CD4-positive, alpha-beta T cell (primary cell): ENCODE results near the gene CDT1. TPM values are rescaled to one million over a fixed set of nuclear protein-coding genes. Genes with fewer than 3 reads are reported as not detected.

Source experiments
- ATAC-seq: fragments of 200-7000 bp; cut with Tn5 transposase; one replicate; pipeline ENCODE4 v1.10.0; 2022; ENCODE audit warnings: mild to moderate bottlenecking; ENCODE audit not compliant: poor library complexity
- CTCF ChIA-PET: fragments of 350-600 bp; sonication (Branson Sonifier 250); formaldehyde crosslinking; loops from one replicate; lab custom pipeline; 2021; ENCODE audit warnings: antibody characterized with exemption, inconsistent platforms; lab: Charles Lee
- POLR2A ChIA-PET: fragments of 350-600 bp; sonication (Branson Sonifier 250); formaldehyde crosslinking; loops from one replicate; lab custom pipeline; 2021; ENCODE audit warnings: antibody characterized with exemption, inconsistent platforms; lab: Charles Lee
- DNase-seq, 14 experiments: peaks; one replicate each; pipeline ENCODE4 v3.0.0-alpha.2; 2013 to 2020; ENCODE audit warnings: mixed read lengths in 2 of 14
- H3K27ac ChIP-seq, 2 donors: one replicate each; pipeline versions ENCODE4 v1.5.1 to v1.7.0; 2013; ENCODE audit warnings: low read length in 2 of 2, low read depth in 1 of 2, mild to moderate bottlenecking in 1 of 2
- H3K27me3 ChIP-seq, 2 experiments: 1 replicate in 1 of 2; 2 replicates in 1 of 2; pipeline versions ENCODE4 v1.6.1 to v1.7.0; 2013; ENCODE audit warnings: low read length in 2 of 2, control low read depth in 1 of 2, mild to moderate bottlenecking in 1 of 2, moderate library complexity in 1 of 2; ENCODE audit not compliant: insufficient read depth in 2 of 2, control insufficient read depth in 1 of 2
- H3K36me3 ChIP-seq: one replicate; pipeline ENCODE4 v1.6.1; 2013; ENCODE audit warnings: low read length, control low read depth; ENCODE audit not compliant: insufficient read depth
- H3K4me1 ChIP-seq: one replicate; pipeline ENCODE4 v1.6.1; 2013; ENCODE audit warnings: low read length, control low read depth; ENCODE audit not compliant: insufficient read depth
- H3K4me3 ChIP-seq: one replicate; pipeline ENCODE4 v1.5.1; 2013; ENCODE audit warnings: mild to moderate bottlenecking, low read length, moderate library complexity
- H3K9me3 ChIP-seq, 2 experiments: 1 replicate in 1 of 2; 2 replicates in 1 of 2; pipeline versions ENCODE4 v1.6.1 to v1.7.0; 2013; ENCODE audit warnings: low read length in 2 of 2, mild to moderate bottlenecking in 2 of 2, control low read depth in 1 of 2, moderate library complexity in 1 of 2; ENCODE audit not compliant: control insufficient read depth in 1 of 2, insufficient read depth in 1 of 2
- H3K27ac Mint-ChIP-seq: one replicate; pipeline ENCODE4 v1.8.0; 2020; ENCODE audit warnings: mixed read lengths
- H3K27me3 Mint-ChIP-seq: one replicate; pipeline ENCODE4 v1.8.0; 2021; ENCODE audit warnings: mixed read lengths
- H3K36me3 Mint-ChIP-seq: one replicate; pipeline ENCODE4 v1.8.0; 2021; ENCODE audit warnings: low read depth, mixed read lengths
- H3K4me1 Mint-ChIP-seq: one replicate; pipeline ENCODE4 v1.8.0; 2021; ENCODE audit warnings: low read depth, mixed read lengths
- H3K4me3 Mint-ChIP-seq: one replicate; pipeline ENCODE4 v1.8.0; 2020; ENCODE audit warnings: mild to moderate bottlenecking, mixed read lengths
- H3K9me3 Mint-ChIP-seq: one replicate; pipeline ENCODE4 v1.8.0; 2020; ENCODE audit warnings: mixed read lengths
- CTCF ChIP-seq: fragments of 200-600 bp; IDR thresholded peaks from one replicate; pipeline ENCODE4 v1.8.0; 2022; ENCODE audit warnings: antibody characterized with exemption, mild to moderate bottlenecking
- intact Hi-C, 2 experiments: fragments of 100-400 bp; cut with DNase I in 1 of 2; cut with micrococcal nuclease in 1 of 2; formaldehyde crosslinking; loops; one replicate each; pipeline versions ENCODE4 v1.15.1 to v1.9.0; 2023 to 2025; cut with DNase I, micrococcal nuclease
- total RNA-seq, 174 experiments: library from RNA in 2 of 174; stranded (reverse) in 2 of 174; gene quantifications; one replicate each; pipeline ENCODE4 v1.2.3 and lab custom pipeline; 2021 to 2026

The CDT1 gene
- total RNA-seq, 2 experiments from 2014 or later: 0.47 to 1.0 TPM

GRCh38 chr16:88754912-88755744 lies 48.5 kb upstream of the CDT1 start:
- H3K4me1 ChIP-seq: peaks cover 61% of the 10 kb centered on the region
- no peak for TF ChIP-seq CTCF
- POLR2A ChIA-PET: interaction anchor here (1.4 kb wide), 1 partner anchor 26 kb away, joined by 4 read pairs; no protein-coding TSS in a partner anchor

GRCh38 chr16:88755745-88756443 lies 47.7 kb upstream of the CDT1 start:
- Mint-ChIP-seq H3K27ac (no peak overlapping the region), H3K36me3 (peaks cover 5% of the 10 kb centered on the region), H3K27me3 (no peaks in the 10 kb centered on the region), H3K4me1 (peaks cover 16% of the 10 kb centered on the region), H3K4me3 (no peak overlapping the region), H3K9me3 (no peaks in the 10 kb centered on the region)
- peaks cover 18% of the 10 kb centered on the region for H3K36me3 ChIP-seq
- H3K4me3 ChIP-seq: no peak overlapping the region
- intact Hi-C loops: no loop called here
- DNase-seq (no peak), ATAC-seq (no peak)
- no peak for TF ChIP-seq CTCF
- H3K4me1 ChIP-seq: peaks cover 68% of the 10 kb centered on the region
- H3K27ac ChIP-seq: no peak overlapping the region
- no peaks in the 10 kb centered on the region for H3K27me3 ChIP-seq
- peaks cover 0 to 10% of the 10 kb centered on the region in 2 experiments for H3K9me3 ChIP-seq
- ChIA-PET POLR2A (no interaction called here), CTCF (no interaction called here)

More at GRCh38 chr16:88754912-88755744, 48.5 kb upstream of the CDT1 start:
- CTCF ChIA-PET: no interaction called here
- H3K27ac ChIP-seq: no peak overlapping the region
- Mint-ChIP-seq H3K4me1 (peaks cover 16% of the 10 kb centered on the region), H3K9me3 (no peaks in the 10 kb centered on the region), H3K4me3 (no peak overlapping the region), H3K36me3 (peaks cover 5% of the 10 kb centered on the region), H3K27me3 (no peaks in the 10 kb centered on the region), H3K27ac (no peak overlapping the region)
- peak in 5 of 14 experiments; percentile 20 to 54 (median 40) for DNase-seq
- no peak overlapping the region for H3K4me3 ChIP-seq
- peaks cover 0 to 10% of the 10 kb centered on the region in 2 experiments for H3K9me3 ChIP-seq
- no peak for ATAC-seq
- intact Hi-C loops: no loop called here
- H3K36me3 ChIP-seq: peaks cover 19% of the 10 kb centered on the region
- no peaks in the 10 kb centered on the region for H3K27me3 ChIP-seq

GRCh38 chr16:88758227-88758943 lies 45.2 kb upstream of the CDT1 start:
- H3K27me3 Mint-ChIP-seq: no peaks in the 10 kb centered on the region
- no peak overlapping the region for H3K4me3 Mint-ChIP-seq
- Histone ChIP-seq H3K4me3 (no peak overlapping the region), H3K4me1 (peaks cover 92% of the 10 kb centered on the region), H3K27ac (peak overlapping the region in 1 of 2 donors; percentile 3), H3K9me3 (peaks cover 0 to 10% of the 10 kb centered on the region in 2 experiments), H3K27me3 (no peaks in the 10 kb centered on the region), H3K36me3 (peaks cover 18% of the 10 kb centered on the region)
- no peak for TF ChIP-seq CTCF
- H3K36me3 Mint-ChIP-seq: peaks cover 5% of the 10 kb centered on the region
- H3K4me1 Mint-ChIP-seq: peaks cover 16% of the 10 kb centered on the region
- POLR2A ChIA-PET: interaction anchor here (1.2 to 2.2 kb wide), 3 partner anchors 13 to 23 kb away, joined by 6 to 14 read pairs (median 7); no protein-coding TSS in a partner anchor
- H3K9me3 Mint-ChIP-seq: no peaks in the 10 kb centered on the region
- ATAC-seq (no peak), DNase-seq (no peak)
- H3K27ac Mint-ChIP-seq: no peak overlapping the region
- intact Hi-C loops: no loop called here
- CTCF ChIA-PET: interaction anchor here (1.0 to 1.8 kb wide), 5 partner anchors 12 to 99 kb away, joined by 3 to 5 read pairs (median 4); no protein-coding TSS in a partner anchor
